ENCODE results near the gene L1CAM.

- TF ChIP-seq POLR2AphosphoS5 (IDR thresholded peaks at IDR 0.05; ENCODE audit: low read depth, low read length) = no peak
- TF ChIP-seq TAF1 (IDR thresholded peaks at IDR 0.05; ENCODE audit: borderline replicate concordance, insufficient read depth, low read length) = no peak
- no peak for TF ChIP-seq SIN3A (IDR thresholded peaks at IDR 0.05; ENCODE audit: borderline replicate concordance, insufficient read depth, low read length)
- TF ChIP-seq REST (IDR thresholded peaks at IDR 0.05; ENCODE audit: insufficient read depth in 1 of 2, low read depth in 2 of 2, low read length in 2 of 2) = no peak
- TF ChIP-seq FOXP2 (optimal IDR thresholded peaks at IDR 0.05; ENCODE audit: borderline replicate concordance, extremely low read depth, extremely low read length, insufficient read depth) = no peak
Observed at GRCh38 chrX:153934148-153934761, 48.3 kb upstream of the L1CAM start.
